Natural killer cell (primary cell): ENCODE measurements around the gene CDH23. TPM values are rescaled to one million over a fixed set of nuclear protein-coding genes. Genes with fewer than 3 reads are reported as not detected.

Source experiments
- ATAC-seq, 3 donors: fragments of 150-1000 bp in 2 of 3; fragments of 200-7000 bp in 1 of 3; cut with Tn5 transposase; 1 replicate in 1 of 3; 2 replicates in 2 of 3; pipeline ENCODE4 v1.10.0; 2021; ENCODE audit warnings: mild to moderate bottlenecking in 2 of 3, moderate library complexity in 2 of 3
- DNase-seq, 2 donors: peaks; one replicate each; pipeline versions ENCODE4 v3.0.0 to v3.0.0-alpha.2; 2013 to 2021; ENCODE audit warnings: mixed read lengths in 1 of 2
- H3K27ac ChIP-seq: one replicate; pipeline ENCODE4 v1.5.1; 2013; ENCODE audit warnings: mild to moderate bottlenecking, low read length
- H3K27me3 ChIP-seq: one replicate; pipeline ENCODE4 v1.6.1; 2013; ENCODE audit warnings: low read length; ENCODE audit not compliant: control insufficient read depth, insufficient read depth
- H3K36me3 ChIP-seq: one replicate; pipeline ENCODE4 v1.6.1; 2013; ENCODE audit warnings: low read length; ENCODE audit not compliant: control insufficient read depth, insufficient read depth
- H3K4me1 ChIP-seq: one replicate; pipeline ENCODE4 v1.6.1; 2013; ENCODE audit warnings: low read length; ENCODE audit not compliant: control insufficient read depth, insufficient read depth
- H3K4me3 ChIP-seq: one replicate; pipeline ENCODE4 v1.5.1; 2013; ENCODE audit warnings: low read length
- H3K9me3 ChIP-seq: one replicate; pipeline ENCODE4 v1.6.1; 2013; ENCODE audit warnings: low read length; ENCODE audit not compliant: control insufficient read depth, insufficient read depth
- H3K27ac Mint-ChIP-seq, 2 donors: one replicate each; pipeline ENCODE4 v1.8.0; 2022; ENCODE audit warnings: mild to moderate bottlenecking in 2 of 2, mixed read lengths in 2 of 2, moderate library complexity in 1 of 2
- H3K27me3 Mint-ChIP-seq, 2 donors: one replicate each; pipeline ENCODE4 v1.8.0; 2022; ENCODE audit warnings: low read depth in 2 of 2, mixed read lengths in 2 of 2
- H3K36me3 Mint-ChIP-seq: one replicate; pipeline ENCODE4 v1.8.0; 2022; ENCODE audit warnings: mixed read lengths
- H3K4me1 Mint-ChIP-seq, 2 donors: one replicate each; pipeline ENCODE4 v1.8.0; 2022; ENCODE audit warnings: mixed read lengths in 2 of 2
- H3K4me3 Mint-ChIP-seq: one replicate; pipeline ENCODE4 v1.8.0; 2022; ENCODE audit warnings: mild to moderate bottlenecking, moderate library complexity, mixed read lengths
- H3K9me3 Mint-ChIP-seq, 2 donors: one replicate each; pipeline ENCODE4 v1.8.0; 2022; ENCODE audit warnings: mixed read lengths in 2 of 2
- WGBS: methylation state at CpG from one replicate; pipeline ENCODE4 v1.1.7; 2013; ENCODE audit warnings: missing lambda C conversion rate; ENCODE audit not compliant: insufficient coverage; 5-methylcytosine and 5-hydroxymethylcytosine counted together
- intact Hi-C: fragments of 100-400 bp; cut with micrococcal nuclease; formaldehyde crosslinking; loops from one replicate; pipeline ENCODE4 v1.14.2; 2022
- total RNA-seq, 4 donors: library from RNA; stranded (reverse); fragments of 120-200 nt in 1 of 4; gene quantifications; one replicate each; pipeline versions ENCODE4 v1.2.3 to v1.2.4, GENCODE V29; 2013 to 2022
- TF ChIP-seq, protein P1 (sequence below): fragments of 200-600 bp; IDR thresholded peaks from one replicate; pipeline ENCODE4 v1.8.0; 2022; ENCODE audit warnings: antibody characterized with exemption

The CDH23 gene
- total RNA-seq, 3 donors from 2014 or later (not counting 1 experiment from before 2014, with no cell fraction given) = 1.2 to 6.0 (median 4.3) TPM

DNA sequence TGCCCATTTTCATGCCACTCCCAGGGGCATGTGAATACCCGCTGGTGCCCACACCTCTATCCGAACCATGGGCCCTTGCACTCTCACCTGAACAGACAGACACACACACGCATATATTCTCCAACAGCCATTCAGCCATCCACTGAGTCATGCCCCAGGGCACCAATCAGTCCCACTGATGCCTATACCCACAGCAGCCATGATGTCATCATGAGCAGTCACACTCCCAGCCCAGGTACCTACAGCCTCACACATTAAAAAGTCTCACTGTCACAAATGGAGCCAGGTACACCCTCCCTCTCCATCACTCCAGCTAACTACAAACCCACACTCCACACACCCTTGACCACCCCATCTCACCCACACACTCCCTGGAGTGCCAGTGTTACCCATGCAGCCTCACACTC, 364.4 kb downstream of the CDH23 start:
- H3K4me3 ChIP-seq = no peak overlapping the region
- DNase-seq (peak in 1 of 2 donors; percentile 41), ATAC-seq (peak; percentile 59 to 80 (median 77))
- intact Hi-C loops = no loop called here
- H3K9me3 ChIP-seq = no peaks in the 10 kb centered on the region
- peak overlapping the region; percentile 37 for H3K27ac ChIP-seq
- WGBS = 63% methylated on average over 3 of the region's 3 CpGs
- Mint-ChIP-seq H3K36me3 (peaks cover 8% of the 10 kb centered on the region), H3K27ac (peak overlapping the region; percentile 81 to 92), H3K27me3 (no peaks in the 10 kb centered on the region), H3K4me3 (peak overlapping the region; percentile 41), H3K9me3 (no peaks in the 10 kb centered on the region), H3K4me1 (peaks cover 63 to 77% of the 10 kb centered on the region in 2 donors)
- H3K36me3 ChIP-seq = peaks cover 75% of the 10 kb centered on the region
- peaks cover 83% of the 10 kb centered on the region for H3K4me1 ChIP-seq
- H3K27me3 ChIP-seq = no peaks in the 10 kb centered on the region
- TF ChIP-seq, protein P1, sequence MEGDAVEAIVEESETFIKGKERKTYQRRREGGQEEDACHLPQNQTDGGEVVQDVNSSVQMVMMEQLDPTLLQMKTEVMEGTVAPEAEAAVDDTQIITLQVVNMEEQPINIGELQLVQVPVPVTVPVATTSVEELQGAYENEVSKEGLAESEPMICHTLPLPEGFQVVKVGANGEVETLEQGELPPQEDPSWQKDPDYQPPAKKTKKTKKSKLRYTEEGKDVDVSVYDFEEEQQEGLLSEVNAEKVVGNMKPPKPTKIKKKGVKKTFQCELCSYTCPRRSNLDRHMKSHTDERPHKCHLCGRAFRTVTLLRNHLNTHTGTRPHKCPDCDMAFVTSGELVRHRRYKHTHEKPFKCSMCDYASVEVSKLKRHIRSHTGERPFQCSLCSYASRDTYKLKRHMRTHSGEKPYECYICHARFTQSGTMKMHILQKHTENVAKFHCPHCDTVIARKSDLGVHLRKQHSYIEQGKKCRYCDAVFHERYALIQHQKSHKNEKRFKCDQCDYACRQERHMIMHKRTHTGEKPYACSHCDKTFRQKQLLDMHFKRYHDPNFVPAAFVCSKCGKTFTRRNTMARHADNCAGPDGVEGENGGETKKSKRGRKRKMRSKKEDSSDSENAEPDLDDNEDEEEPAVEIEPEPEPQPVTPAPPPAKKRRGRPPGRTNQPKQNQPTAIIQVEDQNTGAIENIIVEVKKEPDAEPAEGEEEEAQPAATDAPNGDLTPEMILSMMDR = no peak

GRCh38 chr10:71761541-71762113, 364.9 kb downstream of the CDH23 start:
- DNase-seq = peak in 1 of 2 donors; percentile 31
- Histone ChIP-seq H3K27me3 (no peaks in the 10 kb centered on the region), H3K9me3 (no peaks in the 10 kb centered on the region), H3K4me1 (peaks cover 83% of the 10 kb centered on the region), H3K4me3 (no peak overlapping the region), H3K36me3 (peaks cover 76% of the 10 kb centered on the region), H3K27ac (no peak overlapping the region)
- Mint-ChIP-seq H3K4me3 (peak overlapping the region; percentile 41), H3K27ac (peak overlapping the region; percentile 81 to 92), H3K4me1 (peaks cover 63 to 77% of the 10 kb centered on the region in 2 donors), H3K9me3 (no peaks in the 10 kb centered on the region), H3K27me3 (no peaks in the 10 kb centered on the region), H3K36me3 (peaks cover 2% of the 10 kb centered on the region)
- intact Hi-C loops = no loop called here
- ATAC-seq = no peak
- 90% methylated on average over 26 of the region's 26 CpGs for WGBS
- TF ChIP-seq, protein P1 = no peak

DNA sequence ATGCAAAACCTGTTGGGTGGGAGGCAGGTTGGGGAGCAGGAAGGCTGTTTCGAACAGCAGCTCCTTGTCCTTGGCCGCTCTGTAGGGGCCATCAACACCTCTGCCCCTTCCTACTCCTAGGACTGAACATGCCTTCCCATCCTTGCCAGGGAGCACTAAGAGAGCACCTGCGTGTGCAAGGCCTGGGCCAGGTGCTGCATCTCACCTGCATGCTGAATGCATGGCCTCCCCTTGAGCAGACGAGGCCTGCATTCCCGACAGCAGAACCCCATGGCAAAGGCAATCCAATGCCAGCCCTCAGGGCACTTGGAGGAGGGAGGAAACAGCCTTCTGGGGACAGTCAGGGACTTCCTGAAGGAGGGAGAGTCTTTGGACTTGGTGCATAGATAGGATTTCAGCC, 365.6 kb downstream of the CDH23 start:
- 95% methylated on average over 5 of the region's 5 CpGs for WGBS
- no peaks in the 10 kb centered on the region for H3K36me3 Mint-ChIP-seq
- H3K4me1 ChIP-seq = peaks cover 83% of the 10 kb centered on the region
- no peaks in the 10 kb centered on the region for H3K27me3 Mint-ChIP-seq
- no peak overlapping the region for H3K4me3 ChIP-seq
- no peaks in the 10 kb centered on the region for H3K27me3 ChIP-seq
- TF ChIP-seq, protein P1 = no peak
- intact Hi-C loops = no loop called here
- peaks cover 73% of the 10 kb centered on the region for H3K36me3 ChIP-seq
- DNase-seq = peak in 1 of 2 donors; percentile 4
- H3K27ac Mint-ChIP-seq = peak overlapping the region; percentile 58 to 81
- peaks cover 66 to 77% of the 10 kb centered on the region in 2 donors for H3K4me1 Mint-ChIP-seq
- no peak for ATAC-seq
- H3K27ac ChIP-seq = no peak overlapping the region
- H3K4me3 Mint-ChIP-seq = no peak overlapping the region
- no peaks in the 10 kb centered on the region for H3K9me3 Mint-ChIP-seq
- H3K9me3 ChIP-seq = no peaks in the 10 kb centered on the region
